ENCODE data around the gene IRX4. TPM values are rescaled to one million over a fixed set of nuclear protein-coding genes. Genes with fewer than 3 reads are reported as not detected.

The IRX4 gene
- total RNA-seq, 2 donors from 2014 or later = 0.22 TPM; not detected in 1

- Histone ChIP-seq H3K27ac (ENCODE audit: low read depth, low read length) (no peak overlapping the region), H3K9me3 (ENCODE audit: control insufficient read depth, low read length) (no peaks in the 10 kb centered on the region), H3K4me3 (ENCODE audit: low read length) (no peak overlapping the region), H3K9ac (ENCODE audit: extremely low read depth, low read length, poor library complexity, severe bottlenecking) (no peak overlapping the region), H3K4me1 (ENCODE audit: control insufficient read depth, insufficient read depth, low read length) (peaks cover 3% of the 10 kb centered on the region), H3K36me3 (ENCODE audit: control insufficient read depth, insufficient read depth, low read length) (peaks cover under 1% of the 10 kb centered on the region), H3K27me3 (ENCODE audit: control insufficient read depth, insufficient read depth, low read length, poor library complexity, severe bottlenecking) (no peaks in the 10 kb centered on the region)
- WGBS, 2 experiments (ENCODE audit: insufficient coverage in 1 of 2, insufficient read length in 1 of 2) = 91% methylated on average over 6 to 11 of the region's 11 CpGs
- H3K36me3 Mint-ChIP-seq (ENCODE audit: low read depth) = no peaks in the 10 kb centered on the region
- H3K4me3 Mint-ChIP-seq = no peak overlapping the region
- peaks cover 25% of the 10 kb centered on the region for H3K4me1 Mint-ChIP-seq
- DNase-seq = no peak
- H3K27ac Mint-ChIP-seq = no peak overlapping the region
- TF ChIP-seq CTCF (conservative IDR thresholded peaks at IDR 0.05) = no peak
- H3K9me3 Mint-ChIP-seq = no peaks in the 10 kb centered on the region
- H3K27me3 Mint-ChIP-seq (ENCODE audit: insufficient read depth) = peaks cover 9% of the 10 kb centered on the region
These were observed 51.5 kb downstream of the IRX4 start for GRCh38 chr5:1831257-1831656.

GRCh38 chr5:1830571-1831228 is 52.0 kb downstream of the IRX4 start:
- 91 to 95% methylated on average over 13 to 17 of the region's 17 CpGs for WGBS, 2 experiments (ENCODE audit: insufficient coverage in 1 of 2, insufficient read length in 1 of 2)
- peaks cover 6% of the 10 kb centered on the region for H3K36me3 ChIP-seq (ENCODE audit: control insufficient read depth, insufficient read depth, low read length)
- no peaks in the 10 kb centered on the region for H3K9me3 Mint-ChIP-seq
- H3K4me1 ChIP-seq (ENCODE audit: control insufficient read depth, insufficient read depth, low read length) = peaks cover 3% of the 10 kb centered on the region
- no peak overlapping the region for H3K4me3 Mint-ChIP-seq
- no peak overlapping the region for H3K27ac ChIP-seq (ENCODE audit: low read depth, low read length)
- no peak overlapping the region for H3K4me3 ChIP-seq (ENCODE audit: low read length)
- H3K27ac Mint-ChIP-seq = no peak overlapping the region
- no peaks in the 10 kb centered on the region for H3K9me3 ChIP-seq (ENCODE audit: control insufficient read depth, low read length)
- no peak for DNase-seq
- peaks cover 25% of the 10 kb centered on the region for H3K4me1 Mint-ChIP-seq
- peaks cover 5% of the 10 kb centered on the region for H3K36me3 Mint-ChIP-seq (ENCODE audit: low read depth)
- no peak overlapping the region for H3K9ac ChIP-seq (ENCODE audit: extremely low read depth, low read length, poor library complexity, severe bottlenecking)
- peaks cover 9% of the 10 kb centered on the region for H3K27me3 Mint-ChIP-seq (ENCODE audit: insufficient read depth)
- TF ChIP-seq CTCF (conservative IDR thresholded peaks at IDR 0.05) = no peak
- no peaks in the 10 kb centered on the region for H3K27me3 ChIP-seq (ENCODE audit: control insufficient read depth, insufficient read depth, low read length, poor library complexity, severe bottlenecking)

GRCh38 chr5:1827886-1828397 is 54.8 kb downstream of the IRX4 start:
- peaks cover 3% of the 10 kb centered on the region for H3K4me1 ChIP-seq (ENCODE audit: control insufficient read depth, insufficient read depth, low read length)
- H3K4me3 ChIP-seq (ENCODE audit: low read length) = no peak overlapping the region
- Mint-ChIP-seq H3K27me3 (ENCODE audit: insufficient read depth) (peaks cover 5% of the 10 kb centered on the region), H3K27ac (no peak overlapping the region), H3K4me3 (peak overlapping the region; percentile 34), H3K4me1 (peaks cover 11% of the 10 kb centered on the region), H3K9me3 (no peaks in the 10 kb centered on the region), H3K36me3 (ENCODE audit: low read depth) (peaks cover 7% of the 10 kb centered on the region)
- H3K9me3 ChIP-seq (ENCODE audit: control insufficient read depth, low read length) = no peaks in the 10 kb centered on the region
- TF ChIP-seq CTCF (conservative IDR thresholded peaks at IDR 0.05) = no peak
- WGBS, 2 experiments (ENCODE audit: insufficient coverage in 1 of 2, insufficient read length in 1 of 2) = 84 to 95% methylated on average over 14 to 31 of the region's 39 CpGs
- no peaks in the 10 kb centered on the region for H3K27me3 ChIP-seq (ENCODE audit: control insufficient read depth, insufficient read depth, low read length, poor library complexity, severe bottlenecking)
- H3K9ac ChIP-seq (ENCODE audit: extremely low read depth, low read length, poor library complexity, severe bottlenecking) = no peak overlapping the region
- H3K27ac ChIP-seq (ENCODE audit: low read depth, low read length) = no peak overlapping the region
- H3K36me3 ChIP-seq (ENCODE audit: control insufficient read depth, insufficient read depth, low read length) = peaks cover 8% of the 10 kb centered on the region
- DNase-seq = peak; percentile 73

Other genes starting within 250 kb of the IRX4 start
- gene MRPL36, start 83.1 kb downstream of the IRX4 start, total RNA-seq = 10 to 100 TPM; 44.0 to 49.7 TPM
- gene NDUFS6, start 81.5 kb downstream of the IRX4 start, total RNA-seq = 10 to 100 TPM; 47.9 to 65.2 TPM

Data from endodermal cell (in vitro differentiated cells).